ENCODE data around the gene SLC13A1.
"Not testable (repeated sequence)": the region's sequence is repeated elsewhere in the genome, so short reads cannot be mapped to it uniquely, and the experiment has no call there.

SLC13A1 gene, protein sequence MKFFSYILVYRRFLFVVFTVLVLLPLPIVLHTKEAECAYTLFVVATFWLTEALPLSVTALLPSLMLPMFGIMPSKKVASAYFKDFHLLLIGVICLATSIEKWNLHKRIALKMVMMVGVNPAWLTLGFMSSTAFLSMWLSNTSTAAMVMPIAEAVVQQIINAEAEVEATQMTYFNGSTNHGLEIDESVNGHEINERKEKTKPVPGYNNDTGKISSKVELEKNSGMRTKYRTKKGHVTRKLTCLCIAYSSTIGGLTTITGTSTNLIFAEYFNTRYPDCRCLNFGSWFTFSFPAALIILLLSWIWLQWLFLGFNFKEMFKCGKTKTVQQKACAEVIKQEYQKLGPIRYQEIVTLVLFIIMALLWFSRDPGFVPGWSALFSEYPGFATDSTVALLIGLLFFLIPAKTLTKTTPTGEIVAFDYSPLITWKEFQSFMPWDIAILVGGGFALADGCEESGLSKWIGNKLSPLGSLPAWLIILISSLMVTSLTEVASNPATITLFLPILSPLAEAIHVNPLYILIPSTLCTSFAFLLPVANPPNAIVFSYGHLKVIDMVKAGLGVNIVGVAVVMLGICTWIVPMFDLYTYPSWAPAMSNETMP

GRCh38 chr7:123199883-123200282 lies at the start of gene SLC13A1:
Gene SLC13A1 (minus strand): TSS chr7:123199969. CDS start chr7:123199946, 23 bp downstream.
- DNase-seq (ENCODE audit: low read depth in 2 of 2), result no peak

- no peak for DNase-seq (ENCODE audit: low read depth in 2 of 2)
Measured at GRCh38 chr7:123244768-123245167, 45.0 kb upstream of the SLC13A1 start.

- no peak for DNase-seq (ENCODE audit: low read depth in 2 of 2)
Measured at GRCh38 chr7:123242467-123243092, 42.8 kb upstream of the SLC13A1 start.

GRCh38 chr7:123241809-123242208 lies 42.0 kb upstream of the SLC13A1 start:
- DNase-seq (ENCODE audit: low read depth in 2 of 2), result no peak

- DNase-seq (ENCODE audit: low read depth in 2 of 2), result no peak
Measured at GRCh38 chr7:123231021-123232000, 31.5 kb upstream of the SLC13A1 start.

- DNase-seq (ENCODE audit: low read depth in 2 of 2), result no peak
Measured at GRCh38 chr7:123230603-123231002, 30.8 kb upstream of the SLC13A1 start.

- no peak for DNase-seq (ENCODE audit: low read depth in 2 of 2)
Measured at GRCh38 chr7:123230147-123230546, 30.4 kb upstream of the SLC13A1 start.

- no peak for DNase-seq (ENCODE audit: low read depth in 2 of 2)
Measured at GRCh38 chr7:123229426-123229825, 29.7 kb upstream of the SLC13A1 start.

- DNase-seq (ENCODE audit: low read depth in 2 of 2), result not testable (repeated sequence)
Measured at GRCh38 chr7:123227666-123228065, 27.9 kb upstream of the SLC13A1 start.

DNA sequence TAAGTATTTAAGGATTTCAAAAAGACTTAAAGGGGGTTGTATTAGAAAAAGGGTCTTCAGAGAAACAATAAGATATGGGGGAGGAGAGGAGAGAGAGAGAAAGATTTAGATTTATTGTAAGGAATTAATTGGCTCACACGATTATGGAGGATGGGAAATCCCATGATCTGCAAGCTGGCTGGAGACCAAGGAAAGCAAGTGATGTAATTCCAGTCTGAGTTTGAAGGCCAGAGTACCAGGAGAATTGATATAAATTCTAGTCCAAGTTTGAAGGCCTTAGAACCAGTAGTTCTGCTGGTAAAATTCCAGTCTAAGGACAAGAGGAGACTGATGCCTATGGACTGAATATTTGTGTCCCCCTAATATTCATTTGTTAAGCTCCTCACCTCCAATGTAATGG lies 20.6 kb upstream of the SLC13A1 start:
- no peak for DNase-seq (ENCODE audit: low read depth in 2 of 2)

DNA sequence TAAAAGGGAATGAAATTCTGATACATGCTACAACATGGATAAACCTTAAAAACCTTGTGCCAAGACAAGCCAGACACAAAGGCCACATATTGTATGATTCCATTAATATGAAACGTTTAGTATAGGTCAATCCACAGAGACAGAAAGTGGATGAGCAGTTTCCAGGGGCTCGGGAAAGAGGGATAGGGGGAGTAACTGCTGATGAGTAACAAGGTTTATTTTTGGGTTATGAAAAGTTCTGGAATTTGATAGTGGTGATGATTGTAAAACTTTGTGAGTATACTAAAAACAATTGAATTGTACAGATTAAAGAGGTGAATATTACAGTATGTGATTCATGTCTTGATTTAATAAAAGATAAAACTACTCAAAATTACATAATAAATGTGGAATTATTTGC lies 19.1 kb upstream of the SLC13A1 start:
- no peak for DNase-seq (ENCODE audit: low read depth in 2 of 2)

GRCh38 chr7:123216825-123217224 lies 17.1 kb upstream of the SLC13A1 start:
- no peak for DNase-seq (ENCODE audit: low read depth in 2 of 2)

DNA sequence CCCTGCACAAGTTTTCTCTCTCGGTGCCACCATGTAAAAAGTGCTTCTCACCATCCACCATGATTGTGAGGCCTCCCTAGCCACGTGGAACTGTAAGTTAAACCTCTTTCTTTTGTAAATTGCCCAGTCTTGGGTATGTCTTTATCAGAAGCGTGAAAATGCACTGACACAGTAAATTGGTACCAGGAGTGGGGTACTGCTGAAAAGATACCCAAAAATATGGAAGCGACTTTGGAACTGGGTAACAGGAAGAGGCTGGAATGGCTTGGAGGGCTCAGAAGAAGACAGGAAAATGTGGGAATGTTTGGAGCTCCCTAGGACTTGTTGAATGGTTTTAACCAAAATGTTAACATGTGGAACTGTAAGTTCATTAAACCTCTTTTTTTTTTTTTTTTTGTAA lies 15.6 kb upstream of the SLC13A1 start:
- DNase-seq (ENCODE audit: low read depth in 2 of 2), result no peak

- DNase-seq (ENCODE audit: low read depth in 2 of 2), result no peak
Measured at GRCh38 chr7:123211545-123211944, 11.8 kb upstream of the SLC13A1 start.

GRCh38 chr7:123210986-123211385 lies 11.2 kb upstream of the SLC13A1 start:
- DNase-seq (ENCODE audit: low read depth in 2 of 2), result no peak

- DNase-seq (ENCODE audit: low read depth in 2 of 2), result no peak
Measured at GRCh38 chr7:123209786-123210185, 10.0 kb upstream of the SLC13A1 start.

DNA sequence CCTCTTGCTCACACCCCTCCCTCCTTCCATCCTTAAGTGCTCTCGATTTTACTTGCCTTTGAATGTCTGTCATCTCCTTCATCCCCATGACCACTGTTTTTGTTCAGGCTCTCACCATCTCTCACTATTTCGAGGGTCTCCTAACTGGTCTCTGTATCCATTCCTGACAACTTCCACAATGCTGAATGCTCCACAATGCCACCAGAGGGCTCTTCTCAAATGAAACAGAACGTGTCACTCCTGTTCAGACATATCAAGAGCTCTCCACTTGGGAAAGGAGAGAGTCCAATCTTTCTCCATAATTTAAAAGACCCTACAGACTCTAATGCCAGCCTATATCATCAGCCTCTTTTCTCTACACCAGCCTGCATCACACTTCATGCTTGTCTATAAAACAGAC lies 9.0 kb upstream of the SLC13A1 start:
- no peak for DNase-seq (ENCODE audit: low read depth in 2 of 2)

- DNase-seq (ENCODE audit: low read depth in 2 of 2), result no peak
Measured at GRCh38 chr7:123204206-123204835, 4.6 kb upstream of the SLC13A1 start.

DNA sequence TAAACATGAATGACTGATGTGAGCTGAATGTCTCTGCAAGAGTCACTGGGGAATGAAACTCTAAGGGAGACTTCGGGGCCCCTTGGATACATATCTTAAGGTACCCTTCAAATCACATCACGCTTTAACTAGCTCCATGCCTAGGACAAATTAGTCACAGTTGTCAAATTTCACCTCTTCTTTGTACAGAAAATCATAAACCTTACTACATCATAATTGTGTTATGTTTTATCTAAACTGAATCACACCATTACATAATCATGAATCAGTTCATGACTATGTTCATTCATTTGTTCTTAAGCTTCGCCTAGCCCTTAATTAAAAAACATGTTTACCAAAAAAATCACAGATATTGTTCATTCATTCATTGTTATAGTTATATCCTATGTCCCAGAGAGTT lies 2.1 kb upstream of the SLC13A1 start:
- DNase-seq (ENCODE audit: low read depth in 2 of 2), result no peak

DNA sequence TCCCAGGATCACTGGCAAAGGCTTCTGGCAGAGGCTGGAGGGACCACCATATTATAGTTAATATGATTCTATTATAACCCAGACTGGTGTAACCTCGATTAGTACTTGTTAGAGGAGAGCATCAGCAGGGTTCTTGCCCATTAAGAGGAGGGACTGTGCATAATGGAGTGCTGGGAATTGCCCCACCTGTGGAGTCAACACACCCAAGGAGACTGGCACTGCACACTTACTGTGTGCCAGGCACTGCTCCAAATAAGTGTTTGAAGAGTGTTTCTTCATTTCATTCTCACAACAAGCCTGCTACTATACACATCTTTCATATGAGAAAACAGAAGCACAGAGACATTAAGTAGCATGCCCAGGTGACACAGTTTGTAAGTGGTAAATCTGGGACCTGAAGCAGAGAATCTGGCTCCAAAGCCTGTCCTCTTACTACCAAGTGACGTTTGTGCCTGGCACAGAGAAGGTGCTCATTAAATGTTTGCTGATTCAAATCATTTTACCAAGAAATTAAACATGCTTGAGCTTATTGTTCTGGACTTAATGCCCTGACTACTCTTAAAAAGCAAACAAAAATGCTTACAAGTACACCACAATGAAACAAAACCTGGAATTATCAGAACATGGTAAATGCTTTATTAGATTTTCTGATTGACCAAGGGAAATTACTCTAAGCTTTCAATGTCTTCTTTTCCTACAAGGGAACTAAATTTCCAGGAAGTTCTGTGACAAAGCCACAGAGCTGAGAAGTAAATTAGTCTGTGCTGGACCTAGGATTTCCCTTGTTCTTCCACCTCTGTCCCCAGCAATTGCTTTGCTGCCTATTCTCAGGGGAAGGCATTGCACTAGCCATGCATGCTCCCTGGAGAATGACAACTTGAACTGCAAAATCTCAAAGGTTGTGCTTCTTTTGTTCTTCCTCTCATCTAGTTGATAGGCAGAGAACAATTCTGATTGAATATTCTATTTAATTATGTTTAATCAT lies 809 bp downstream of the SLC13A1 start:
- DNase-seq (ENCODE audit: low read depth in 2 of 2), result no peak
